Measurements from ENCODE around the gene SNRNP70. TPM values are rescaled to one million over a fixed set of nuclear protein-coding genes. Genes with fewer than 3 reads are reported as not detected.
A peak's percentile ranks its signal among the peaks of the same experiment; 100 is the strongest.
"Not testable (repeated sequence)": the region's sequence is repeated elsewhere in the genome, so short reads cannot be mapped to it uniquely, and the experiment has no call there.

The SNRNP70 gene
- total and polyA plus RNA-seq, 10 of the 15 experiments (the other 5 are each of a cell fraction or from before 2014, with no cell fraction given) = 2.7 to 453 (median 159) TPM

DNA sequence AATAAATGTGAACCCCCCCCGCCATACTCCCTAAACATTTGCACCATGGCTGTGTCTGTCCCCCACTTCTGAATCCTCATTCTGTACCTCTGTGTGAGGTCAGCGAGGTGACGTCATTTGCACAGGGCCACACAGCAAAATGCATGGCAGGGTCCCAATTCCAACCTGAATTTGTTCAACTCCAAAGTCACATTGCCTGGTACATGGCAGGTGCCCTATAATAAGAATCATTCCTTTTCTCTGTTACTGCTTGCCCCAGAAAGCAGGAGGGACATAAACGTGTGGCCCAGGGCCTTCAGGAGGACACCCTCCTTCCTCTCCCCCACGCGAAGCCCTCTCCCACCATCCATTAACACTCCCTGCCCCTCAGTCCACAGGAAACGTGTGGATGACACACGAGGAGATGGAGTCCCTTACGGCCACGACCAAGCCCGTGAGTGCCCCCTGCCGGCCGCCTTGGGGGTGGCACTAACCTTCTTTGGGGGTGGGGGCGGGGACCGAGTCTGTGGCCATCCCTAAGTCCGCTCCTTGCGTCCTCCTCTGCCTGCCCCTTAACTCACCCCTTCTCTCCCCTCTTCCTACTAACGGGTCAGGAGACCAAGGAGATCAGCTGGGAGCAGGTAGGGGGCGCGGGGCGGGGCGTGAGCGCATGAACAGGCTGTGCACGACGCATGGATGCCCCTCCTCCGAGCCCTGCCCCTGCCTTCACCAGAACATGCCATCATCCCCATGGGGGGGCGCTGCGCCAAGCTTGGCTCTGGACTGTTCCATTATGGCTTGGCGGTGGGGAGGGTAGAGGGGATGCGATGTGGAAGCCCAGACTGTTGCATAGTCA lies 60.5 kb downstream of the SNRNP70 start (continued):
- peak; percentile 88 for TF ChIP-seq ATF7 (IDR thresholded peaks at IDR 0.05; ENCODE audit: low read depth)
- peak; percentile 88 for TF ChIP-seq FOXK2 (IDR thresholded peaks at IDR 0.05)
- peak; percentile 59; the same call in 1 of the 2 replicates for TF ChIP-seq NBN (IDR thresholded peaks at IDR 0.05)
- TF ChIP-seq CHD1 (IDR thresholded peaks at IDR 0.05; ENCODE audit: low read depth, low read length) = peak; percentile 94; the same call in 1 of the 2 replicates
- TF ChIP-seq, protein P1, sequence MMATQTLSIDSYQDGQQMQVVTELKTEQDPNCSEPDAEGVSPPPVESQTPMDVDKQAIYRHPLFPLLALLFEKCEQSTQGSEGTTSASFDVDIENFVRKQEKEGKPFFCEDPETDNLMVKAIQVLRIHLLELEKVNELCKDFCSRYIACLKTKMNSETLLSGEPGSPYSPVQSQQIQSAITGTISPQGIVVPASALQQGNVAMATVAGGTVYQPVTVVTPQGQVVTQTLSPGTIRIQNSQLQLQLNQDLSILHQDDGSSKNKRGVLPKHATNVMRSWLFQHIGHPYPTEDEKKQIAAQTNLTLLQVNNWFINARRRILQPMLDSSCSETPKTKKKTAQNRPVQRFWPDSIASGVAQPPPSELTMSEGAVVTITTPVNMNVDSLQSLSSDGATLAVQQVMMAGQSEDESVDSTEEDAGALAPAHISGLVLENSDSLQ (IDR thresholded peaks at IDR 0.05) = no peak
- TF ChIP-seq TCF12 (IDR thresholded peaks at IDR 0.05; ENCODE audit: low read depth, low read length) = 0 out of 2 replicates have a peak, but pooled peaks have one; percentile 2
- TF ChIP-seq IKZF1 (conservative IDR thresholded peaks at IDR 0.05) = peak; percentile 34
- no peak for TF ChIP-seq SUZ12 (IDR thresholded peaks at IDR 0.05; ENCODE audit: unreplicated experiment)
- 0 out of 2 replicates have a peak, but pooled peaks have one; percentile 31 for TF ChIP-seq CHD2 (IDR thresholded peaks at IDR 0.05; ENCODE audit: borderline replicate concordance, low read depth, low read length)
- no peak for TF ChIP-seq RBBP5 (conservative IDR thresholded peaks at IDR 0.05)
- TF ChIP-seq EED (IDR thresholded peaks at IDR 0.05; ENCODE audit: low read depth) = 0 out of 2 replicates have a peak, but pooled peaks have one; percentile 14
- TF ChIP-seq, protein P2, sequence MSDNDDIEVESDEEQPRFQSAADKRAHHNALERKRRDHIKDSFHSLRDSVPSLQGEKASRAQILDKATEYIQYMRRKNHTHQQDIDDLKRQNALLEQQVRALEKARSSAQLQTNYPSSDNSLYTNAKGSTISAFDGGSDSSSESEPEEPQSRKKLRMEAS (IDR thresholded peaks at IDR 0.05; ENCODE audit: low read depth, low read length) = 0 out of 2 replicates have a peak, but pooled peaks have one; percentile 34
- peak in 1 of 2 experiments; percentile 24; a peak in 1 of 3 replicates for TF ChIP-seq EGR1 (IDR thresholded peaks at IDR 0.05; ENCODE audit: borderline replicate concordance in 1 of 2, low read depth in 2 of 2, low read length in 2 of 2)

DNA sequence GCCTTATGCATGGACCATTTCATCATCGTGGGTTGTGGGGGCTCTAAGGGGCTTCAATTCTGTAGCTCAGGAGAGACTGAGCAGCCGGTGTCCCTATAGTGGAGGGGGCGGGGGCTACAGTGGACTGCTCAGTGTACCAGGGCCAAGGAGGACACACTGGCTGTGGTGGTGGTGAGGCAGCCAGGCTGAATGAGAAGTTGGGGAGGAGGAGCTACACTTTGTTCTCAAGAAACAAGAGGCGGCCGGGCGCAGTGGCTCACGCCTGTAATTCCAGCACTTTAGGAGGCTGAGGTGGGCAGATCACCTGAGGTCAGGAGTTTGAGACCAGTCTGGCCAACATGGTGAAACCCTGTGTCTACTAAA lies 61.1 kb downstream of the SNRNP70 start:
- H3K9me3 ChIP-seq (replicated peaks; ENCODE audit: control insufficient read depth, insufficient read depth, low read length); H4K20me1 ChIP-seq (ENCODE audit: control insufficient read depth, insufficient read depth); FAIRE-seq; H3K4me2 ChIP-seq (ENCODE audit: control insufficient read depth, insufficient read depth); BruUV-seq (replicated peaks); H3K4me1 ChIP-seq (ENCODE audit: control insufficient read depth, insufficient read depth, low read length); H3K79me2 ChIP-seq (ENCODE audit: control insufficient read depth, insufficient read depth, low read length); H3K9ac ChIP-seq (ENCODE audit: control insufficient read depth, insufficient read depth, low read length); H2AFZ ChIP-seq (ENCODE audit: control insufficient read depth, low read depth, low read length); H3K4me3 ChIP-seq; in situ Hi-C loops (cut with MboI); ATAC-seq; H3K36me3 ChIP-seq (ENCODE audit: control insufficient read depth in 2 of 2, insufficient read depth in 2 of 2, low read length in 1 of 2); H3K27ac ChIP-seq (ENCODE audit: control insufficient read depth, insufficient read depth); DNase-seq (ENCODE audit: low read depth, low spot score); POLR2A ChIA-PET: not testable (repeated sequence)
- ChIA-PET CTCF (interaction anchor here (0.7 to 6.0 kb wide), 11 partner anchors 14 to 245 kb away, joined by 3 to 54 read pairs (median 3); no protein-coding TSS in a partner anchor), RAD21 (ENCODE audit: unreplicated experiment) (interaction anchor here (1.2 to 3.5 kb wide), 2 partner anchors 48 to 50 kb away, joined by 3 to 13 read pairs; no protein-coding TSS in a partner anchor), SMC1A (ENCODE audit: uncharacterized antibody, unreplicated experiment) (interaction anchor here (1.0 to 1.2 kb wide), 2 partner anchors 49 to 53 kb away, joined by 3 to 5 read pairs; no protein-coding TSS in a partner anchor)
- 14% methylated on average over 7 of the region's 7 CpGs for WGBS (ENCODE audit: insufficient coverage, insufficient replicate concordance, low lambda C conversion rate, missing lambda C conversion rate)
- intact Hi-C loops (cut with micrococcal nuclease; ENCODE audit: unreplicated experiment) = loop anchor here (1.0 to 5.0 kb wide), 2 partner anchors 48 to 61 kb away; no protein-coding TSS in a partner anchor
- peaks cover 6 to 20% of the 10 kb centered on the region in 2 experiments for H3K27me3 ChIP-seq (replicated peaks in 1 of 2; ENCODE audit: control insufficient read depth in 2 of 2, insufficient read depth in 2 of 2, low read length in 1 of 2)

Data from GM12878 (cell line).